ENCODE data around the gene TTPAL.

- TF ChIP-seq, protein P1, sequence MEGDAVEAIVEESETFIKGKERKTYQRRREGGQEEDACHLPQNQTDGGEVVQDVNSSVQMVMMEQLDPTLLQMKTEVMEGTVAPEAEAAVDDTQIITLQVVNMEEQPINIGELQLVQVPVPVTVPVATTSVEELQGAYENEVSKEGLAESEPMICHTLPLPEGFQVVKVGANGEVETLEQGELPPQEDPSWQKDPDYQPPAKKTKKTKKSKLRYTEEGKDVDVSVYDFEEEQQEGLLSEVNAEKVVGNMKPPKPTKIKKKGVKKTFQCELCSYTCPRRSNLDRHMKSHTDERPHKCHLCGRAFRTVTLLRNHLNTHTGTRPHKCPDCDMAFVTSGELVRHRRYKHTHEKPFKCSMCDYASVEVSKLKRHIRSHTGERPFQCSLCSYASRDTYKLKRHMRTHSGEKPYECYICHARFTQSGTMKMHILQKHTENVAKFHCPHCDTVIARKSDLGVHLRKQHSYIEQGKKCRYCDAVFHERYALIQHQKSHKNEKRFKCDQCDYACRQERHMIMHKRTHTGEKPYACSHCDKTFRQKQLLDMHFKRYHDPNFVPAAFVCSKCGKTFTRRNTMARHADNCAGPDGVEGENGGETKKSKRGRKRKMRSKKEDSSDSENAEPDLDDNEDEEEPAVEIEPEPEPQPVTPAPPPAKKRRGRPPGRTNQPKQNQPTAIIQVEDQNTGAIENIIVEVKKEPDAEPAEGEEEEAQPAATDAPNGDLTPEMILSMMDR (IDR thresholded peaks at IDR 0.05): no peak
- TF ChIP-seq POLR2A (IDR thresholded peaks at IDR 0.05) (no peak), POLR2AphosphoS5 (IDR thresholded peaks at IDR 0.05) (no peak), EP300 (IDR thresholded peaks at IDR 0.05) (no peak)
Observed at GRCh38 chr20:44449864-44450263, 25.8 kb upstream of the TTPAL start.

Data from sigmoid colon (tissue), 4 donors.